H9 (cell line): ENCODE data around the gene WHRN. TPM values are rescaled to one million over a fixed set of nuclear protein-coding genes. Genes with fewer than 3 reads are reported as not detected.

Experiments used
- DNase-seq: peaks from one replicate; pipeline ENCODE4 v3.0.0-alpha.2; 2017
- H2AFZ ChIP-seq: one replicate; pipeline ENCODE4 v1.6.1; 2013; ENCODE audit warnings: mild to moderate bottlenecking, low read length, control low read depth, moderate library complexity
- H2AK5ac ChIP-seq: 2 replicates; pipeline ENCODE4 v1.6.1; 2013; ENCODE audit warnings: low read length, control low read depth, mixed read lengths; ENCODE audit not compliant: insufficient read length
- H2BK120ac ChIP-seq: one replicate; pipeline ENCODE4 v1.6.1; 2013; ENCODE audit warnings: low read depth, mild to moderate bottlenecking, low read length, control low read depth, inconsistent platforms; ENCODE audit not compliant: poor library complexity, severe bottlenecking
- H2BK12ac ChIP-seq: 2 replicates; pipeline ENCODE4 v1.6.1; 2013; ENCODE audit warnings: low read length, control low read depth, mixed read lengths, low read depth; ENCODE audit not compliant: insufficient read length
- H2BK15ac ChIP-seq: 2 replicates; pipeline ENCODE4 v1.6.1; 2013; ENCODE audit warnings: low read depth, low read length, control low read depth
- H2BK20ac ChIP-seq: one replicate; pipeline ENCODE4 v1.6.1; 2013; ENCODE audit warnings: low read depth, mild to moderate bottlenecking, low read length, control low read depth, inconsistent platforms; ENCODE audit not compliant: poor library complexity, severe bottlenecking
- H2BK5ac ChIP-seq: 2 replicates; pipeline ENCODE4 v1.6.1; 2013; ENCODE audit warnings: low read length, control low read depth, mixed read lengths; ENCODE audit not compliant: insufficient read length
- H3K14ac ChIP-seq: 2 replicates; pipeline ENCODE4 v1.6.1; 2013; ENCODE audit warnings: low read length, control low read depth; ENCODE audit not compliant: insufficient read depth
- H3K18ac ChIP-seq: 2 replicates; pipeline ENCODE4 v1.6.1; 2013; ENCODE audit warnings: low read depth, mild to moderate bottlenecking, mixed read lengths, low read length, control low read depth; ENCODE audit not compliant: insufficient read length
- H3K23ac ChIP-seq: 2 replicates; pipeline ENCODE4 v1.6.1; 2013; ENCODE audit warnings: low read length, control low read depth, mixed read lengths, low read depth; ENCODE audit not compliant: insufficient read length
- H3K23me2 ChIP-seq: 2 replicates; pipeline ENCODE4 v1.6.1; 2013; ENCODE audit warnings: low read depth, mild to moderate bottlenecking, mixed read lengths, low read length, control low read depth; ENCODE audit not compliant: insufficient read length, poor library complexity, severe bottlenecking
- H3K27ac ChIP-seq: 2 replicates; pipeline ENCODE4 v1.5.1; 2013; ENCODE audit warnings: low read length, control low read depth, mixed read lengths, low read depth; ENCODE audit not compliant: insufficient read length
- H3K27me3 ChIP-seq: 2 replicates; pipeline ENCODE4 v1.6.1; 2013; ENCODE audit warnings: low read length, control low read depth, inconsistent platforms; ENCODE audit not compliant: insufficient read depth
- H3K4ac ChIP-seq: 2 replicates; pipeline ENCODE4 v1.6.1; 2013; ENCODE audit warnings: low read depth, mild to moderate bottlenecking, control low read depth, inconsistent platforms, low read length, moderate library complexity
- H3K4me1 ChIP-seq: 2 replicates; pipeline ENCODE4 v1.6.1; 2013; ENCODE audit warnings: low read length, control low read depth, inconsistent platforms; ENCODE audit not compliant: insufficient read depth
- H3K4me2 ChIP-seq: 2 replicates; pipeline ENCODE4 v1.6.1; 2013; ENCODE audit warnings: low read length, control low read depth, mixed read lengths; ENCODE audit not compliant: insufficient read length, insufficient read depth
- H3K56ac ChIP-seq: 2 replicates; pipeline ENCODE4 v1.6.1; 2013; ENCODE audit warnings: low read depth, mild to moderate bottlenecking, mixed read lengths, low read length, control low read depth; ENCODE audit not compliant: insufficient read length
- H3K79me1 ChIP-seq: 2 replicates; pipeline ENCODE4 v1.6.1; 2013; ENCODE audit warnings: low read depth, mild to moderate bottlenecking, moderate library complexity, low read length, control low read depth, inconsistent platforms; ENCODE audit not compliant: insufficient read depth, poor library complexity, severe bottlenecking
- H3K79me2 ChIP-seq: 2 replicates; pipeline ENCODE4 v1.6.1; 2013; ENCODE audit warnings: low read length, control low read depth, inconsistent platforms; ENCODE audit not compliant: insufficient read depth
- H3K9ac ChIP-seq: 2 replicates; pipeline ENCODE4 v1.6.1; 2013; ENCODE audit warnings: low read length, control low read depth, mixed read lengths; ENCODE audit not compliant: insufficient read length; ENCODE audit errors: extremely low read depth
- H3K9me3 ChIP-seq: one replicate; pipeline ENCODE4 v1.6.1; 2013; ENCODE audit warnings: low read depth, low read length, inconsistent platforms; ENCODE audit not compliant: control insufficient read depth
- H3T11ph ChIP-seq: one replicate; pipeline ENCODE4 v1.6.1; 2013; ENCODE audit warnings: mild to moderate bottlenecking, low read length, control low read depth, inconsistent platforms
- H4K20me1 ChIP-seq: one replicate; pipeline ENCODE4 v1.6.1; 2013; ENCODE audit not compliant: control insufficient read depth, insufficient read length, insufficient read depth
- H4K5ac ChIP-seq: 2 replicates; pipeline ENCODE4 v1.6.1; 2013; ENCODE audit warnings: low read depth, mild to moderate bottlenecking, mixed read lengths, low read length, control low read depth; ENCODE audit not compliant: insufficient read length
- H4K8ac ChIP-seq: replicated peaks from 2 replicates; pipeline ENCODE4 v1.6.1; 2013; ENCODE audit warnings: low read length, control low read depth, mixed read lengths, low read depth; ENCODE audit not compliant: insufficient read length
- H4K91ac ChIP-seq: 2 replicates; pipeline ENCODE4 v1.6.1; 2013; ENCODE audit warnings: low read depth, mild to moderate bottlenecking, moderate library complexity, mixed read lengths, low read length, control low read depth; ENCODE audit not compliant: insufficient read length
- H3K27ac Mint-ChIP-seq, 3 experiments: 2 replicates in 2 of 3; 3 replicates in 1 of 3; pipeline ENCODE4 v1.8.0; 2020 to 2021; ENCODE audit warnings: mixed read lengths in 3 of 3, mild to moderate bottlenecking in 1 of 3, moderate library complexity in 1 of 3
- H3K27me3 Mint-ChIP-seq: 2 replicates; pipeline ENCODE4 v1.8.0; 2021; ENCODE audit warnings: low read depth, mild to moderate bottlenecking, moderate library complexity, mixed read lengths
- H3K36me3 Mint-ChIP-seq, 3 experiments: 2 replicates in 2 of 3; 3 replicates in 1 of 3; pipeline ENCODE4 v1.8.0; 2020 to 2021; ENCODE audit warnings: low read depth in 3 of 3, mixed read lengths in 3 of 3; ENCODE audit not compliant: insufficient read depth in 1 of 3
- H3K4me1 Mint-ChIP-seq, 2 experiments: 2 replicates each; pipeline ENCODE4 v1.8.0; 2020; ENCODE audit warnings: mixed read lengths in 2 of 2
- H3K4me3 Mint-ChIP-seq, 2 experiments: 2 replicates in 1 of 2; 3 replicates in 1 of 2; pipeline ENCODE4 v1.8.0; 2020 to 2021; ENCODE audit warnings: mild to moderate bottlenecking in 2 of 2, mixed read lengths in 2 of 2, moderate library complexity in 1 of 2
- H3K9me3 Mint-ChIP-seq, 2 experiments: 2 replicates in 1 of 2; 3 replicates in 1 of 2; pipeline ENCODE4 v1.8.0; 2020; ENCODE audit warnings: mild to moderate bottlenecking in 2 of 2, mixed read lengths in 2 of 2, moderate library complexity in 1 of 2
- WGBS: extraction: QIAGEN DNeasy Blood & Tissue Kit; methylation state at CpG from one replicate; pipeline ENCODE4 v1.1.7; 2013; ENCODE audit warnings: missing lambda C conversion rate, low lambda C conversion rate, mixed read lengths; ENCODE audit not compliant: insufficient read length; ENCODE audit errors: extremely low coverage; 5-methylcytosine and 5-hydroxymethylcytosine counted together
- total RNA-seq: library from RNA; stranded (reverse); gene quantifications from 2 replicates; pipeline ENCODE4 v1.2.1, GENCODE V29; 2021
- TF ChIP-seq, protein P1 (sequence below): fragments of 200-600 bp; sonication (generic); conservative IDR thresholded peaks from 3 replicates; pipeline ENCODE4 v1.8.0; 2021; ENCODE audit warnings: antibody characterized with exemption, mild to moderate bottlenecking

The WHRN gene
- total RNA-seq, 1 experiment from 2014 or later: 2.2 TPM

DNA sequence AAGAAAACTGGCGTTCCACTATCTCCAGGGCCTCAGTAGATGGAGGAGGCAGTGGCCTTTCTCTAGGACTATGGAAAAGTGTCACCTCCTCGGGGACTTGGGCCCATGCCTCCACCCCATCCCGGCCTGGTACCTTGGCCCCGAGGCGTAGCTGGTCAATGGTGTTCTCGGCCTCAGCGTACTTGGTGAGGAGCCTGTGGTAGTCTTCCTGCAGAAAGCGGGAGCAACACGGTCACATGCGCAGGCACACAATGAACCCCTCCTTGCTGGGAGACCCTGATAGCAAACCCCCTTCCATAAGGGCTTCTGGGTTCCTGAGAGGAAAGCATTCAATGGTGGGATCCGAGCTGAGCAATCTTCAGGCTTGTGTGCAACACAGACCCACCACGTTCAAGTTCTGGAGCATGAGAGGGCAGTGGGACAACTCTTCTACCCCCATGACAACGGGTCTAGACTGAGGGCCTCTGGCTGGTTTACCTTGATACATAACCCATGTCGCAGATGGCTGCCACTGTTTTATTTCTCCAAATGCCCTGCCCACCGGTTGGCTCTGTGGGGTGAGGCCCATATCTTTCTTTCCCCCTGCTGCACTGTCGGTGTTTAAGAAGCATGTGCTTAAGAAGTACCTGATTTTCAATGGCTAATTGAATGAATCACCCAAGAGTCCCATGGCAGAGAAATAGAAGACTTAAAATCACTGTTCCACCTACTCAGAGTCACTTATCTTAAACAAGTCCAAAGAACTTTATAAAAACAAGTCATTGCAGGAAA is 131.1 kb downstream of the WHRN start:
- no peak overlapping the region for H3K27ac Mint-ChIP-seq
- WGBS: no CpG with 5 or more reads among the region's 16 CpGs
- peaks cover 19 to 30% (median 21%) of the 10 kb centered on the region in 3 experiments for H3K36me3 Mint-ChIP-seq
- TF ChIP-seq, protein P1, sequence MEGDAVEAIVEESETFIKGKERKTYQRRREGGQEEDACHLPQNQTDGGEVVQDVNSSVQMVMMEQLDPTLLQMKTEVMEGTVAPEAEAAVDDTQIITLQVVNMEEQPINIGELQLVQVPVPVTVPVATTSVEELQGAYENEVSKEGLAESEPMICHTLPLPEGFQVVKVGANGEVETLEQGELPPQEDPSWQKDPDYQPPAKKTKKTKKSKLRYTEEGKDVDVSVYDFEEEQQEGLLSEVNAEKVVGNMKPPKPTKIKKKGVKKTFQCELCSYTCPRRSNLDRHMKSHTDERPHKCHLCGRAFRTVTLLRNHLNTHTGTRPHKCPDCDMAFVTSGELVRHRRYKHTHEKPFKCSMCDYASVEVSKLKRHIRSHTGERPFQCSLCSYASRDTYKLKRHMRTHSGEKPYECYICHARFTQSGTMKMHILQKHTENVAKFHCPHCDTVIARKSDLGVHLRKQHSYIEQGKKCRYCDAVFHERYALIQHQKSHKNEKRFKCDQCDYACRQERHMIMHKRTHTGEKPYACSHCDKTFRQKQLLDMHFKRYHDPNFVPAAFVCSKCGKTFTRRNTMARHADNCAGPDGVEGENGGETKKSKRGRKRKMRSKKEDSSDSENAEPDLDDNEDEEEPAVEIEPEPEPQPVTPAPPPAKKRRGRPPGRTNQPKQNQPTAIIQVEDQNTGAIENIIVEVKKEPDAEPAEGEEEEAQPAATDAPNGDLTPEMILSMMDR: no peak
- Histone ChIP-seq H2BK120ac (no peak overlapping the region), H4K91ac (no peak overlapping the region), H3T11ph (no peak overlapping the region), H4K5ac (no peak overlapping the region), H3K56ac (no peak overlapping the region), H3K9me3 (no peaks in the 10 kb centered on the region), H3K27ac (no peak overlapping the region), H4K8ac (no peak overlapping the region), H3K4ac (no peak overlapping the region), H2AK5ac (no peak overlapping the region), H3K14ac (no peak overlapping the region; the same call in 1 of the 2 replicates), H3K9ac (no peak overlapping the region), H3K79me2 (0 out of 2 replicates have a peak, but pooled peaks cover 3% of the 10 kb centered on the region), H3K4me2 (no peak overlapping the region), H3K23ac (no peak overlapping the region), H2BK5ac (no peak overlapping the region), H2AFZ (no peak overlapping the region), H4K20me1 (no peaks in the 10 kb centered on the region), H3K79me1 (no peaks in the 10 kb centered on the region), H3K27me3 (no peaks in the 10 kb centered on the region), H3K4me1 (peaks cover 11% of the 10 kb centered on the region), H3K18ac (no peak overlapping the region), H2BK12ac (no peak overlapping the region), H3K23me2 (peaks cover 5% of the 10 kb centered on the region), H2BK15ac (no peak overlapping the region), H2BK20ac (no peak overlapping the region)
- no peak overlapping the region for H3K4me3 Mint-ChIP-seq
- no peaks in the 10 kb centered on the region for H3K27me3 Mint-ChIP-seq
- H3K9me3 Mint-ChIP-seq: no peaks in the 10 kb centered on the region
- peaks cover 50 to 62% of the 10 kb centered on the region in 2 experiments for H3K4me1 Mint-ChIP-seq
- no peak for DNase-seq
